A172 (cell line): Measurements from ENCODE around the gene ITGAE. TPM values are rescaled to one million over a fixed set of nuclear protein-coding genes. Genes with fewer than 3 reads are reported as not detected.

Source experiments
- DNase-seq: peaks from one replicate; pipeline ENCODE4 v3.0.0-alpha.2; 2015; ENCODE audit warnings: low spot score
- total RNA-seq: library from RNA; depleted of rRNA; stranded (reverse); fragments of >200 nt; shearing (Covaris generic); gene quantifications from 2 replicates; pipeline ENCODE4 v1.2.3, GENCODE V29; 2014

ITGAE gene
- total RNA-seq, 1 experiment from 2014 or later: 70.5 TPM

DNA sequence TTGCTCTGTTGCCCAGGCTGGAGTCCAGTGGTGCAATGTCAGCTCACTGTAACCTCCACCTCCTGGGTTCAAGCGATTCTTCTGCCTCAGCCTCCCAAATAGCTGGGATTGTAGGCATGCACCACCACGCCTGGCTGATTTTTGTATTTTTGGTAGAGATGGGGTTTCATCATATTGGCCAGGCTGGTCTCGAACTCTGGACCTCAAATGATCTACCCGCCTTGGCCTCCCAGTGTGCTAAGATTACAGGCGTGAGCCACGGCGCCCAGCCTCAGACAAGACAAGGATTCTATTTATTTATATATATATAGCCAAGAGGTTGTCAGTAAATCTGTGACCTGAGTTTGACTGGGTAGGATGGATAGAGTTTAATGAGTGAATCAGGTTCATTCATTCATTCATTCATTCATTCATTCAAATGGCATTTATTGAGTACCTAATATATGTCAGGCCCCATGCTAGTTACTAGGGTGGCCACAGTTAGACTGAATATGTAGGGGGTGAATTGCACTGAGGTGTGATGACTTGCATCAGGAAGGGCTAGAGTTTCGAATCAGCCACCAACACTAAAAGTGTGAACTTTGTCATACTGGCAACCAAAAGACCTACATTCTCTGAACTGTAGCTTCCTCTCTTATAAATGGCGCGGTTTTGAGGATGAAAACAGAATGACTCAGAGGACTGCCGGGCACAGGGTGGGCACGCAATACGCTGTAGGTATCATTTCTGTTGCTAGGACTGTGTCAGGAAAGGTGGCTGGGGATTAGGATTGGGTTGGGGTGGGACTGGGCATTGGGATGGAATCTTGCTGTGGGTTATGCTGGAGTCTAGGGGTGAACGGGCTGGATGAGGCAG, 37.8 kb downstream of the ITGAE start:
- no peak for DNase-seq

DNA sequence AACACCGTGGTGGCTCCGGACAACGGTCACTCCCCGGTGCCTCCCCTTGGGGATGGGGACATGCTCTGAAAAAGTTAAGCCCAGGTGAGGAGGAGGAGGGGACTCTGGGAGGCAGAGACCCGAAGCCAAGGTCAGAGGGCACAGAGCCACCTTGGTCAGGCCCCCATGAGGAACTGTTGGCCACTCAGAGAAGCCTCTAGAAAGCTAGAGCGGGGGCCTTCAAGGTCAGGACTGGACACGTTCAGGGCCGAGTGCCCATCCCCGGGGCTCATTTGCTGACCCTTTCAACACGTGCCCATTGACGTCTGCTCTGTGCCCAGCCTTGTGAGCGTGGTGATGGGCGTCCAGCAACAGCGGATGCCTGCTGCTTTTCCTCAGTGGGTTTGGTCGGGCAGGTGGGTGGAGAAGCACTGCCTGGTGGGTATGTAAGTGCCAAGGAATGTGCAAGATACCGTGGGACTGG, 39.0 kb downstream of the ITGAE start:
- no peak for DNase-seq

DNA sequence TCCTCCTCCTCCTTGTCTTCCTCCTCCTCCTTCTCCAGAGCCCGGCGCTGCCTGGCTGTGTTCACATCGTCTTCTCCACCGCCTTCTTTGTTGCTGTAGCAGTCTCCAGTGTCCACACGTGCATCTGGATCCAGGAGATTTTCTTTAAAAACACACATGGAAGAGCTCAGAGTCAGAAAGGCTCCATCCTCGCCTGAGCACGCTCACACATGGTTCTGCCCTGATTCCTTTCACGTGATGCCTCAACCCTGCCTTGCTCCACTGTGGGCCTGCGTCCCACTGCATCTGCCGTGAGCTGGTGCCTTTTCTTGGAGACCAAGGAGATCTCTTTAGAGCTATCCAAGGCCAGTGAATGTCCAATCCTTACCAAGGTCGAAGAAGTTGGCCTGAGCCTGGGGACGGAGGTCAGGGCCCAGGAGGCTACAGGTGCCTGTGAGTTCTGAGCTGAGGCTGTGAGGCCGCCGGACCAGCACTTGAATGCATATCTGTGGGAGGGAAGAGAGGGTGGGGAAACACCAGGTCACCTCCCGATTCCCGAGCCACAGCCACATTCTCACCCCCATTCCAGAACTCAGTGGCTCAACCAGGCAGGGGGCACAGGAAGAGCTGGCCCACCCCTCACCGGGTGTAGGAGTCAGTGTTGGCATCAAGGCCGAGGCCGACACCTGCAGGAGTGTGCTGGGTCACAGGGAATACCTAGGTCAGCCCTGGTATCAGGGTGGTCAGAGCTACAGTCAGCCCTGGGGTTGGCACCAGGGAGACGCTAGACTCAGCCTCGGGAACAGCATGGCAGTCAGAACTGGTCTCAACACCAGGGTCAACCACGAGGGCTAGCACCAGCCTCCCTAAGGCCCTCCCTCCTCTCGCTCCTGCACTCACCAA, 39.7 kb downstream of the ITGAE start:
- no peak for DNase-seq

DNA sequence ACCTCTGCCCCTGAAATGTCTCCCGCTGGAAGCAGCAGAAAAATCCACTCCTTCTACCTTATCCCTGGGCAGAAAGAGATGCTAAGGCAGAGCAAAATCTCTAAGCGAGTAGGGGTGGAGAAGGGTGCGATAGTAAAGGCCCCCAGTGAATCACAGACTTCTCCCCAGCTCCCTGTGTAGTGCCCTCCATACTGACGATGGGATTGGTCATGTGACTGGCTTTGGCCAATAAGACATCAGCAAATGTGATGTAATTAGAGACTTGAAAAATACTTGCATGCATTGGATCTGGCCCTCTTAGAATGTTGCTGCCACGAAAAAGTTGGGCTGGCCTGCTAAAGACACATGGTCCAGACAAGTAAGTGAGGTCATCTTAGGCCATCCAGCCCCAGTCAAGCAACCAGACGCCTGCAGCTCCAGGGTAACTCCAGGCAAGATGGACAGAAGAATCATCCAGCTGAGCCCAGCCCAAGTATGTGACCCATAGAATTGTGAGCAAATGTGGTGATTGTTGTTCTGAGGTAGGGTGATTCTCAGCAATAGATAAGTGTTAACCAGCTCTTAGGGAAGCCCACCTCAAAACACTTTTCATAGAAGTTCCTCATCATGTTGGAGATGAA, 41.3 kb downstream of the ITGAE start:
- no peak for DNase-seq

DNA sequence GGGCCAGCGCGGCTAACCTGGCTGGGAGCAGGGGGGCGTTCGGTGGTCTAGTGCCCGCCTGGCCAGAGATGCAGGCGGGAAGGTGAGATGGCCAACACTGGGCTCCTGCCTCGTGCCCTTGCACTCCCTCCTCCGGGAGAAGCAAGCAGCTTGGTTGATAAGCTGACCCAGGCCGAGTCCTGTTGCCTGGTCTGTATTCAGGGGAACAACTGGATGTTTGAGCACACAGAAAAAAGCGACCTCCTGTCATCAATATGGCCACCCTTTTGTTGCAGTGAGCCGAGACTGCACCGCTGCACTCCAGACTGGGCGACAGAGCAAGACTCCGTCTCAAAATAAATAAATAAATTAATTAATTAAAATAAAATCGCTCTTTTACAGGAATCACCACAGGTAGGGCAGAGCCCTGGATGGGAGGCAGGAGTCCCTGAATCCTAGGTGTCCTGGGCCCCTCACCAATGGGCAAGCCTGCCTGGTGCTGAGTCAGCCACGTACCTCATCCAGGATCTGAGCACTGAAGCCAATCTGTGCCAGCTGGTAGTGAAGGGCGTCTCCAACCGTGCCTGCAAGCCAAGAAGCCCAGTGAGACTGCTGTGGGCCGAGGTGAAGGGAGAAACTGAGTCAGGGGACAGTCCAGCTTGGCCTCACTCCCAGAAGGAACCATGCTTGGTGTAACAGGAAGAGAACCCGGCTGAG, 45.5 kb downstream of the ITGAE start:
- DNase-seq: no peak

DNA sequence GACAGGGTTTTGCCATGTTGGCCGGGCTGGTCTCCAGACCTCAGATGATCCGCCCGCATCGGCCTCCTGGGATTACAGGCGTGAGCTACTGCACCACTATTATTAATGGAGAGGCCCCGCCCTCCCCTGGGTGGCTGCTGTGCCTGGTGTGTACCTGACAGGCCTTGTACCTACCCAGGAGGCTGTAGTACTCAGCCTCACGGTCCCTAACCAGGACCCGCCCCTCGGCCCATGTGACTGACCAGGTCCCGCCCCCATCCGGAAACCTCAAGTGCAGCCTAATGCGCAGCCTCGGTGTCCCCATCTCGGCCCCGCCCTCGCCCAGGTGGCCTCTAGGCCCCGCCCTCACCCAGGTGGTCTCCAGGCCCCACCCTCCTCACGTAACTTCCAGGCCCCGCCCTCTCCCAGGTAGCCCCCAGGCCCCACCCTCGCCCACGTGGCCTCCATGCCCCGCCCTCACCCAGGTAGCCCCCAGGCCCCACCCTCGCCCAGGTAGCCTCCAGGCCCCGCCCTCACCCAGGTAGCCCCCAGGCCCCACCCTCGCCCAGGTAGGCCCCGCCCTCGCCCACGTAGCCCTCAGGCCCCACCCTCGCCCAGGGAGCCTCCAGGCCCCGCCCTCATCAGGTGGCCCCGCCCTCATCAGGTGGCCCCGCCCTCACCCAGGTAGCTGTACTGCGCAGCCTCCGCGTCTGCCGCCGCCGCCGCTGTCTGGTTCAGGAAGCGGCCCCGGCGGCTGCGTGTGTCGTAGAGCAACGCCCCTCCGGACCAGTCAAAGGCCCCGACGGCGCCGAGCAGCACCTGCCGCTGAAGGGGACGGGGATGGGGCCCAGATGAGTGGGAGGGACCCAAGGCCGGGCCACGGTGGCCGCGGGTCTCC, 46.3 kb downstream of the ITGAE start:
- no peak for DNase-seq

DNA sequence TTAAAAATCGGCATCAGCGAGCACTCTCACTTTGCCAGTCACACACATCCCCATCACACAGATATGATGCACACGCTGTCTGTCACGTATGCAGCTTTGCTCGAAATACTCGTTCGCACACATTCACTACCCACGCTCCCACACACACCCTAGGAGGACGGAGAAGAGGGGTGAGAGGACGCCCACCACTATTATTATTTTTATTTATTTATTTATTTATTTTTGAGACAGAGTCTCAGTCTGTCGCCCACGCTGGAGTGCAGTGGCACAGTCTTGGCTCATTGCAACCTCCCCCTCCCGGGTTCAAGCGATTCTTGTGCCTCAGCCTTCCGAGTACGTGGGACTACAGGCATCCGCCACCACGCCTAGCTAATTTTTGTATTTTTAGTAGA, 46.9 kb downstream of the ITGAE start:
- DNase-seq: no peak

DNA sequence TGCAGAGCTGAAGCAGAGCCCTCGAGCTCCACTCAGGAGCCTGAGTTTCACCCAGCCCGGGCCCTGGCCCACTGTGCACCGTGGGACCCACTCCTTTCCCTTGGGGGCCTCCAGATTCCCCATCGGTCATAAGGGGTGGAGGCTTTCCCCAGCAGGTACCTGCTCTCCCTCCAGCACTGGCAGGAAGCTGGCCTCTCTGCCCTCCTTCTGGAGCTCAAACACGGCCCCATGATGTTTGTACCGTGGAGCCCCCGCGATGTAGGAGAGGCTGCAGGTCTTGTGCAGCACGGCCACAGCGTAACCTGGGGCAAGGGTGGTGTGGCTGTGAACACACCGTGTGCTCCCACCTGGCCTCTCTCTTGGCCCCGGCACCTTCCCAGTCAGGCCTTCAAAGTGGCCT, 47.4 kb downstream of the ITGAE start:
- DNase-seq: no peak

DNA sequence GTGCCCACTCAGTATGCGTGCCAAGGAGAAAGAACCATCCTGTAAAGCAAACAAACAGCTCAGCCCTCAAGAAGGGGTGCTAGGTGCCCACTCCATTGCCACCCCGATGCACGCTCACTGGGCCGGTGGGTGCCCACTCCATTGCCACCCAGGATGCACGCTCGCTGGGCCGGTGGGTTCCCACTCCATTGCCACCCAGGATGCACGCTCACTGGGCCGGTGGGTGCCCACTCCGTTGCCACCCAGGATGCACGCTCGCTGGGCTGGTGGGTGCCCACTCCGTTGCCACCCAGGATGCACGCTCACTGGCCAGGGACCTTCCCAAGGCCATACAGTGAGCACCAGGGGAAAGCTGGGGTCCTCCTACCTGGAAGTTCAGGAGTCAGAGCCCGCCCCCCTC, 49.2 kb downstream of the ITGAE start:
- DNase-seq: no peak

DNA sequence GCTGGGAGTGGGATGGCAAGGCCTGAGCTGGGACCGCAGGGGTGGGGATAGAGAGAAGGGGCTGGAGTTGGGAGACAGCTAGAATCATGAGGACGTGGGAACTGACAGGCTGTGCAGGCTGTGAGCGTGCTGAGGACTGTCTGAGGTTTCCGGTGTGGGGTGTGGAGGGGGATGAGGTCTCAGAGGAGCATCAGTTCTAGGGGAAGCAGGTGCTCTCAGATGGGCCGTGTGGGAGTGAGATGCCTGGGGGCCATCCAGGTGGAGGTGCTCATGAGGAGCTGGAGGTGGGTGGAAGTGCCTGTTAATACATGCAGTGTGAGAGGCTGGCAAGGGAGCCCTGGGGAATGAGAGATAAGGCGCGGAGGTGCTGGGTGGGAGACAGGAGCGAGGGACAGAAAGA, 50.1 kb downstream of the ITGAE start:
- DNase-seq: no peak

DNA sequence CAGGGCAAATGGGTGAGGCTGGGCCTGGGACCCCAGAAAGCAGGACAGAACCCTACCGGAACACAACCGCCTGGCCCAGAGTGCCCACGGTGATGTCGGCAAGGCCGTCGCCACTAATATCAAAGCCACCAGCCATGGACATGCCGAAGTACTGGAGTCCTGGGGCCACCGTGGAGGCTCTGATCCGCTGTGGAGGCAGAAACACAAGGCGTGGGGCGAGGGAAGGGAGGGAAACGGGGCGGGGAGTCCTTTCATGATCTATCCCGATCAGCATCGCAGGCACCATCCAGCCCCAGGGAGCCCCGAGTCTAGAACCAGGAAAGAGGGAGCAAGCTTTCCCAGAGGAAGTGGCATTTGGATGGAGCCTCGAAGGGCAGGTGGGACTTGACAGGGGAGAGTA, 50.7 kb downstream of the ITGAE start:
- no peak for DNase-seq

DNA sequence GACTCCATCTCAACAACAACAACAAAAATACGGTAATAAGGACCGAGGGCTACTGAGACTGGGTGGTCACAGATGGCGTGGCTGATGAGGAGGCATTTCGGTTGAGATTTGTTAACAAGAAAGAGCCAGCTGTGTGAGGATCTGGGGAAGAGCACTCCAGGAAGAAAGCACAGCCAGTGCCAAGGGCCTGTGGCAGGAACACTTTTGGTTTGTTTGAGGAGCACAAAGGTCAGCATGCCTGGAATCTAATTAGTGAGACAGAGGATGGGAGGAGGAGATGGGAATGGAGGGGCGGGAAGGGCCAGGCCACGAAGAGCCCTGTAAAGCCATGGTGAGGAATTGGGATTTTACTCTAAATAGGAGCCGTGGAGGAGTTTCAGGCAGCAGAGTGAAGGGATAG, 52.4 kb downstream of the ITGAE start:
- DNase-seq: no peak

DNA sequence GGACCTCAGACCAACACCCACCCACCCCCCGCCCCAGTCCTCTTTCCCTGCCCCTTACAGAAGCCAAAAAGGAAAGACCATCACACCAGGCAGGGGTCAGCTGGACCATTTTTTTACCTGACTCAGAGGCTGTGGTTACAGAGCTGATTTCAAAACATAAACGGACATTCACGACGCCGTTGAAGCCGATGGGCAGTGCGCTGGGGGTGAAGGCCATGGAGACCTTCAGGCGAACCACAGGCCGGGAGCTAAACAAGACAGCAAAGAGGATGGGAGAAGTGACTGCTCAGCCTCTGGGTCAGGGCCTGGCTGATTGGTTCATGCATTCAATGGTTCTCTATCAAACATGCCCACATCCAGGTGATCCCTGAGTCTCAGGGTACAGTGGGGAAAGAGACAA, 53.2 kb downstream of the ITGAE start:
- no peak for DNase-seq

DNA sequence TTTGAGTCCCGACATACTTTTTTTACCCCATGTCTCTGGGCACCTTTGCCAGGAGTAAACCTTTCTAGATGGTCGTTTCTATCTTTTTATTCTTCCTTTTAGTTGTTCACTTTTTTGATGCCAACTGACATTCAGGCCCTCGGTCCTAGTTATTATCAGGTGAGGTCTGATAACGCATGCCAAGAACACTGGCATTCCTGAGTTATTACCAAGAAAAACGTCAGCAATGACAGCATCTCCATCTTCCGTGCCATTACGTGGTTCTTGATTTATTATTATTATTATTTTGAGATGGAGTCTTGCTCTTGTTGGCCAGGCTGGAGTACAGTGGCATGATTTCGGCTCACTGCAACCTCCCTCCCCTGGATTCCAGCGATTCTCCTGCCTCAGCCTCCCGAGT, 55.9 kb downstream of the ITGAE start:
- no peak for DNase-seq

DNA sequence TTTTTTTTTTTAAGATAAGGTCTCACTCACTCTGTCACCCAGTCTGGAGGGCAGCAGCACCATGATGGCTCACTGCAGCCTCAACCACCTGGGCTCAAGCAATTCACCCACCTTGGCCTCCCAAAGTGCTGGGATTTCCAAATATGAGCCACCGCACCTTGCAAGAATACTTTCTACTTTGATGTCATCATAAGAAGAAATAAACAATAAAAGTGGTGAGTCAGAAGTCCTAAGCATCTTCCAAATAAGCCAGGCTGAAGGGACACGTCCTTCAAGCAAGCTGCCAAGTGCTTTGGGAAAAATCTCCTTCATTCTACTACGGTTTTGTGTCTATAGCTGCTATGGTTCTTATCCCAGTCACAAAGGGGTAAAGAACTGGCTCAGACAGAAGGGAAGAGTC, 57.0 kb downstream of the ITGAE start:
- DNase-seq: peak; percentile 51

DNA sequence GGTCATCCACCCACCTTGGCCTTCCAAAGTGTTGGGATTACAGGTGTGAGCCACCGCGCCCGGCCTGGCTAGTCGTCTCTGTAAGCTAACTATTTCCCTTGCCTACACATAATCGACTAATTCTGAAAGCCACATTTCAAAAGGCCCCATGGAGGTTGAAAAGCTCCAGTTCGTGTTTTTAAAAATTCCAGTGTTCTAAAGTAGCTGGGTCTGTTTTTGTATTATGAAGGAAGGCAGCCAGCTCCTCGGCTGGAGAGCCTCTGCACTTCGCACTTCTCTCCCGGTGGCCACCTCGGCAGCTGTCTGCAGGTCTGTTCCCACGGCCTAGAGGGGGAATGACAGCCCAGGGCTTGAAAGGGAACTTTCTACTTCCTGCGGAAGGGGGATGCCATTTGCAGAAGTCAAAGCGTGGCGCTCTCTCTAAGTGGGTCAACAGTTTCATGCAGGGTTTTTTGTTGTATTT, 60.3 kb downstream of the ITGAE start:
- DNase-seq: no peak

DNA sequence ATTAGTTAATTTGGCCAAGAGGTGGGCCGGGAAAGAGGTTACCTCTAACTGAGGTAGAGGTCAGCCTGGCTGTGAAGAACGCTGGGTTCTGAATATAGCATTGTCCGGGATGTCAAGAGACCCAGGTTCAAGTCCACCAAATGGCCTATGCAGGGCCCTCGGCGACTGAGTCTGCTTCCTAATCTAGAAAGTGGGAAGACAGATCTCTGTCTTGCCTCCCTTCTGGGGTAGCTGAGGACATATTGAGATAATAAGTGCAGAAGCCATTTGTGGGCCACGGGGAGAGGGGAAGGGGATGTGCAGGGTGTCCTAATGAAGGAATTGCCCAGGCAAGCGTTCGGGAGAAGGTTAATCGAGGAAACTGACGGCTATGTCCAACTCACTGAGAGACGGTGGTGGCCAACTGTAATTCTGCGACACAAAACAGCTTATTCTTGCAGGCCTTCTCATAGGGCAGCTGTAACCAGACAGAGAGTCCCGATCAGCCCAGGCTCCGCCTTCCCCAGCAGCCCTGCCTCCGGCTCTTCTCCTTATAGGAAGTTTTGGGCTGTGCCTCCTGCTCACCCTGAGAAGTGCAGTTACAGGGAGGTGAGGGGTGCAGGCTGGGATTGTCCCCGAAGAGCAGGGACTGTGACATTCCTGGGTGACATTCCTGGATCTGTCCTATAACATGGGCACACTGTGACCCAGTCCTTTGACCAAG, 61.4 kb downstream of the ITGAE start:
- no peak for DNase-seq

DNA sequence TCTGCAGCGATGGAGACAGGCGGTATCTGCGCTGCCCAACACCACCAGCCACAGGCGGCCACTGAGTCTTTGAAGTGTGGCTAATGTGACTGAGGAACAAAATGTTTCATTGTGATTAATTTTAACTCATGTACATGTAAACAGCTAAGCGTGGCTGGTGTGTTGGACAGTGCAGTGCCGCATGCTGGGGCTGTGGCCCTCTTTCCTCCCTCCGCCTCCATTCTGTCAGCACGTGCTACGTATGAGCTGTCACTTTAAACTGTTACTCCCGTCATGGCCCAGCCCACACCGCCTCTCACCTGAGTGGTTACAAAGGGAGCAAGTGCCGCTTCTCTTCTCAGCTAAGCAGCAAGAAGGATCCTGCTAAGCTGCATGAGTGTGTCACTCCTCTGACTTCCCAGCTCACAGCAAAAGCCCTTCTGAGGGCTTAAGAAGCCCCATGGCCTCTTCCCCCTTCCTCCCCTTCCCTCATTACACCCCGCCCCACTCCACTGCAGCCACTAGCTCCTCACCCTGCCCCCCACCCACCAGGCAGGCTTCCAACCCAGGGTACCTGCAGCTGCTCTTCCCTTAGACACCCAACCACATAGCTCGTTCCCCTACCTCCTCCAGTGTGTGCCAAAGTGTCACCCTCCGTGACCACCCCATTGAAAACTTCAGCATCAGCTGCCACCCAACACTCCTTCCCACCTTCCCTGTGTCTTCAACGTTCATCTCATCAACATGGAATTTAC, 62.3 kb downstream of the ITGAE start:
- DNase-seq: no peak

DNA sequence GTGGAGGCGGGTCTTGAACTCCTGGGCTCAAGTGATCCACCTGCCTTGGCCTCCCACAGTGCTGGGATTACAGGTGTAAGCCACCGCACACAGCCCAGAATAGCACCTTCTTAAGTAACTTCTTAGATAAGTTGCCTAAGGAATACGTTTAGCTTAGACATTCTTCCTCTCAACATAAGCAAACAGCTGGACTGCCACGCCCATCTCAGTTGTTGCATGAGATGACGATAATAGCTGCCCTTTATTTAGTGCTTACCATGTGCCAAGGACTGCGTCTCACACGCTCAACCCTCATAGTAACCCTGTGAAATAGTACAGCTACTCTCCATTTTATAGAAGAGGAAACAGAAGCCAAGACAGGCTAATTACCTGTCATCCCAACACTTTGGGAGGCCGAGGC, 65.5 kb downstream of the ITGAE start:
- no peak for DNase-seq
